ENCODE measurements around the gene FAM200A.

- no peak for TF ChIP-seq OVOL3 (tag by site-specific recombination; IDR thresholded peaks at IDR 0.05)
- TF ChIP-seq CTCF (tag by site-specific recombination; IDR thresholded peaks at IDR 0.05) = no peak
- TF ChIP-seq ZBTB20 (tag by site-specific recombination; IDR thresholded peaks at IDR 0.05) = no peak
- TF ChIP-seq ZNF18 (tag by site-specific recombination; IDR thresholded peaks at IDR 0.05) = no peak
- TF ChIP-seq ZNF341 (tag by site-specific recombination; IDR thresholded peaks at IDR 0.05; ENCODE audit: low read depth) = no peak
- TF ChIP-seq ZNF423 (tag by site-specific recombination; IDR thresholded peaks at IDR 0.05) = no peak
- no peak for TF ChIP-seq ZNF239 (tag by site-specific recombination; IDR thresholded peaks at IDR 0.05)
- no peak for TF ChIP-seq TCF7L2 (IDR thresholded peaks at IDR 0.05; ENCODE audit: borderline replicate concordance, low read depth, low read length)
- TF ChIP-seq ATF2 (tag by site-specific recombination; IDR thresholded peaks at IDR 0.05; ENCODE audit: low read depth) = no peak
- no peak for TF ChIP-seq REPIN1 (tag by site-specific recombination; IDR thresholded peaks at IDR 0.05; ENCODE audit: low read depth)
- no peak for TF ChIP-seq ZNF704 (tag by site-specific recombination; IDR thresholded peaks at IDR 0.05)
- TF ChIP-seq ZNF133 (tag by site-specific recombination; IDR thresholded peaks at IDR 0.05) = no peak
- no peak for TF ChIP-seq SETDB1 (IDR thresholded peaks at IDR 0.05; ENCODE audit: insufficient read length, low read length)
- no peak for TF ChIP-seq ZNF830 (tag by site-specific recombination; IDR thresholded peaks at IDR 0.05; ENCODE audit: low read depth)
Observed at GRCh38 chr7:99497766-99498545, 54.0 kb downstream of the FAM200A start.
